HG02610 (cell line): ENCODE results near the gene ASTN2.

Experiments used
- ATAC-seq: cut with Tn5 transposase; IDR thresholded peaks from one replicate; pipeline ENCODE4 v1.9.1; 2021; ENCODE audit warnings: mild to moderate bottlenecking, moderate library complexity; ENCODE audit not compliant: unreplicated experiment

Gene ASTN2

DNA sequence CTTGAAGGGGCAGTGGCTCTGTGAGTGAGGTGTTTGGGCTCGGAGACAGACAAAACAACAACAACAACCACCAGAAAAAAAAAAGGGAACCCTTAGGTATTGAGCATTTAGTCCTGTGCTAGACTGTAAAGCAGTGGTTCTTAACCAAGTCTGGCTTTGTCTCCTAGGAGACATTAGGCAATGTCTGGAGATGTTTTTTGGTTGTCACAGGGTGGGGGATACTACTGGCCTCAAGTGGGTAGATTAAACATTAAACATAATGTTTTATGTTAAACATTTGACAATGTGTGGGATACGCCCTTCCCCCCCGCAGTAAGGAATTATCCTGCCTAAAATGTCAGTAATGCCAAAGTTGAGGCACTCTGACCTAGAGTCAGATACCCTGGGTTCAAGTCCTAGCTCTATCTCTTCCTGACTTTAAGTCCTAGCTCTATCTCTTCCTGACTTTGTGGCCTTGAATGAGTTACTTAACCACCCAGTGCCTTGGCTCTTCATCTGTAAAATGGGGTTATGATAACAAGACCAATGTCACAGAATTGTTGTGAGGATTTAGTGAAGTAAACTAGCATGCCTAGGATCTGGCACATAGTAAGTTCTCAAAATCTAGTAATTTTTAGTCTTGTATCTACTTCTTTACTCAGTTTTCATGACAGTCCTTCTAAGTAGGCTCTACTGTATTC, 725.9 kb downstream of the ASTN2 start:
- no peak for ATAC-seq

DNA sequence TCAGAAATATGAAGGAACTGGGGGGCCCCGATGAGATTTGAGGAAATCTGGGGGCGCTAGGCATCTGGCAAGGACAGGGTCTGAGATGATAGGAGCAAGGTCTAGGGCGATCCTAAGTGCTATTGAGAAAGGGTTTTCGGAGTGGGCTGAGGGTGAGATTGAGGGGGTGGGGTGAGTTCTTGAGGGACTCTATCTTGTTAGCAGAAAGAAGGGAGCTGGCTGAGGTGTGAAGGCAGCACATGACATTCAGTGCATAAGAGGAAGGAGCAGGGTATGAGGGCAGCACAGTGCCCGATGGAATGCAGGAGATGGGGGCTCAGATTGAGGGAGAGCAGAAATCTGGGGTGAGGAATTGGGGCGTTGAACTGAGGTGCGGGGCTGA, 727.1 kb downstream of the ASTN2 start:
- ATAC-seq, result no peak

DNA sequence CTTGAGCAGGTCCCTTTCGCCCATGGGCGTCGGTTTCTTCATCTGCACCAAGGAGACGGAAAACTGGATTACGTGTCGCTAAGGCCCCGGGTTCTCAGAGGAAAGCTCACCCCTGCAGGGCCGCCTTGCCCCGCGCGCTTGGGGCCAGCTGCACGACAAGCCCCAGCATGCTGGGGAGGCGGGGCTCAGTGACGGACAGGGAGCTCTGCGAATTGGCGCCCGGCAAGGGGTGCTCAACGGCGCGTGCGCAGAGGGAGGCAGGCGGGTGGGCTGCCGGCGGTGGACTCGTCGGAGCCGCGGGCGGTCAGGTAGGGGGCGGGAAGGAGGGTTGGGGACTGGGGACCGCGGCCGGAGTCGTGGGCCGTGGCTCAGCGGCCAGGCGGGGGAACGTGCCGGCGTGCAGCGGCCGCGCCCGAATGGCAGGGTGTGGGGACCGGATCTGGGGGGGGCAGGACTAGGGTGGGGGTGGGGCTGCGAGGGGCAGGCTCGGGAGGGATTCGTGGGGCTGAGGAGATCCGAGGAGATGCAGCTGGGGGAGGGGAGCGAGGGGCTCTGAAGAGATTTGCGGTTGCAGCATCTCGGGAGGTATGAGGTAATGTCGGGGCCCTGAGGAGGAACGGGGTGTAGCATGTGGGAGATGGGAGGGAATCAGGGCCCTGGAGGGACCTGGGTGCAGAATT, 727.6 kb downstream of the ASTN2 start, which contains the start of gene TRIM32:
TRIM32 (plus strand) TSS at position 232 of the 680 bp plus-strand sequence. CDS start 10,438 bp downstream, outside the sequence.
- peak; percentile 100 for ATAC-seq

DNA sequence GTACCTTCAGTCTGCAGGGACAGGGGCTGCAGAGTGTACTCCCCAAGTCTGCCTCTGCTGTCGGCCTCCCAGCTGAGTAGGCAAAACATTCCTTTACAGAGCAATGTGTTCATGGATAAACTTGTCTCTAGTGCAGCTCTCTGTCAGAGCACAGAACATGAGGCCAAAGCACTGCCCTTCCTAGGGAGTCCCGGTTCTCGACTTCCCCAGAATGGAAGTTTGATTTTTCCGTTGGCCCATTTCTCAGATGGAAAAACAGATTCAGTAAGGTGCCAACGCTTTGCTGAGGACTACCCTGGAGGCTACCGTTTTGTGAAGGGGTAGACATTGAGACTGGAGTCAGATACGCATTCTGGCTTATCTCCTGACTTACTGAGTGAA, 728.2 kb downstream of the ASTN2 start:
- ATAC-seq, result peak; percentile 30

DNA sequence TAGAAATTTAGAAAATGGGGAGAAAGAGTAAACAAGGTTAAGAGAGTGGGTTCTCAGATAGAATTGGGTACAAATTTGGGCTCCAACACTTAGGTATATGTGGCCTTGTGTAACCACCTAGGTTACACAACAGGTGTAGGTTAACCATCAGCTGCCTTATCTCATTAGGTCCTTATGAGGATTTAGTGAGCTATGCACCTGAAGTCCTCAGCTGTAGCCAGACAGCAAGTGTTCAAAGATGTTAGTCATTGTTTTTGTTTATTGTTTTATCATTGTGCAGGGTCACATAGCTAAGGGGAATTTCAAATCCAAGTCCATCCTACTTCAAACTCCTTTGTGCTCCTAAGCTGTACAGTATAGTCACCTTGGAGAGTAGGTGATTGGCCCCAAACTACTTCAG, 728.7 kb downstream of the ASTN2 start:
- no peak for ATAC-seq

DNA sequence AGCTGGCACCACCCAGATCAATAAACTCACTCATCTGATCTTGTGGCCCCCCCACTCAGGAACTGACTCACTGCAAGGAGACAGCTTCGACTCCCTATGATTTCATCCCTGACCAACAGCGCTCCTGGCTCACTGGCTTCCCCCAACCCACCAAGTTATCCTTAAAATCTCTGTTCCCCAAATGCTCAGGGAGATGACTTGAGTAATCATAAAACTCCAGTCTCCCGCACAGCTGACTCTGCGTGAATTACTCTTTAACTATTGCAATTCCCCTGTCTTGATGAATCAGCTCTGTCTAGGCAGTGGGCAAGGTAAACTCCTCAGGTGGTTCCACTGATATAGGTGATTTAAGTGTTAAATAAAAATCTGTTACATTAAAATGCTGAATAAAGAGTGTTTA, 729.7 kb downstream of the ASTN2 start:
- no peak for ATAC-seq

DNA sequence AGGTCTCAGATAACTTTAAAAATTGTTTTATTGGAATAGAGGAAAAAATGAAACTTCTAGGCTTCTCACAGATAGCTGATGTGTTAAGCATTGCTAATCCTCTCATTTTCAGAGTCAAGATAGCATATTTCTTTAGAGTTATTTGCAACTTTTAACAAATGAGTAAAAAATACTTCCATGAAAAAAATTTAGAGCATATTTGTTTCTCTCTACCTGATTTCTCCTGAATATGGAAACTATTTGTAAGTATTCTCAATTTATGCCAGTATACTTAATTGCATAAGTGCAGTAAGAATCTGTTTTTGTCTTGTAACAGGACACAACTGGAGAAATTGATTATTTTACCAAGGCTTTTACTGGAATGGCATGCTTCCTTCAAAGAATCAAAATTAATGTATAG, 731.3 kb downstream of the ASTN2 start:
- no peak for ATAC-seq

DNA sequence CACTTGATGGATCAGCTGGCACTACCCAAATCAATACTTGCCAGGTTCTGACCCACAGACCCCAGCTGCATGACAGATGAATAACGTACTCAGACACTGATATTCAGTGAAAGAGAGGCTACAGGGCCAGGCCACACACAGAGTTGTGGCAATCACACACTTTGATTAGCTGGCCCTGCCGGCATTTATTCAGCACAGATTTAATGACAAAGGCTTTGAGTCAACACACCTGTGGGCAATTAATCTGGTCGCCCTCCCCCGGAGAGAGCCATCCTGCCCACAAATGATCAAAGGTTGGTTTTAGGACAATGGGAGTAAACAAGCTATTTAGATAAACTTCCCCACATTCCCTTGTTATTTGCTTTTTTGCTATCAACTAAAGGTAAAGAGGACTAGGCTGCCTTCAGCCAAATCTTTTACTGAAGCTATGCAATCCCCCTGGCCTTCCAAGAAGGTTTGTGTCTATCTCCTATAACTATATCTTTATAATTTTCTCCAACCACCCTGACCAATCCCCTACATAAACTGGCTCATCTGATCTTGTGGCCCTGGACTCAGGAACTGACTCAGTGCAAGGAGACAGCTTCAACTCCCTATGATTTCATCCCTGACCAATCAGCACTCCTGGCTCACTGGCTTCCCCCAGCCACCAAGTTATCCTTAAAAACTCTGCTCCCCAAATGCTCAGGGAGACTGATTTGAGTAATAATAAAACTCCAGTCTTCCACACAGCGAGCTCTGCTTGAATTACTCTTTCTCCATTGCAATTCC, 740.5 kb downstream of the ASTN2 start:
- ATAC-seq, result no peak

DNA sequence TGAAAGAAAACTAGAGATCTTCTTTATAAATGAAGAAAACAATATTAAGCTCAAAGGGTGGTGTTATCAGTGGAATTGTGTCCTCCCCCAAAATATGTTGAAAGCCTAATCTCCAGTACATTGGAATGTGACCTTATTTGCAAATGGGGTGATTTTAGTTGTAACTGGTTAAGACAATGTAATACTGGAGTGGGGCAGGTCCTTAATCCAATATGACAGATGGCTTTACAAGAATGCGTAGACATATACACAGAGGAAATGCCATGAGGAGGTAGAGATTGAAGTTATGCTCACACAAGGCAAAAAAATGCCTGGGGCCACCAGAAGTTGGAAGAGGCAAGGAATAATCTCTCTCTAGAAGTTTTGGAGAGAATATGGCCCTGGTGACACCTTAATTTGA, 741.5 kb downstream of the ASTN2 start:
- ATAC-seq, result no peak

DNA sequence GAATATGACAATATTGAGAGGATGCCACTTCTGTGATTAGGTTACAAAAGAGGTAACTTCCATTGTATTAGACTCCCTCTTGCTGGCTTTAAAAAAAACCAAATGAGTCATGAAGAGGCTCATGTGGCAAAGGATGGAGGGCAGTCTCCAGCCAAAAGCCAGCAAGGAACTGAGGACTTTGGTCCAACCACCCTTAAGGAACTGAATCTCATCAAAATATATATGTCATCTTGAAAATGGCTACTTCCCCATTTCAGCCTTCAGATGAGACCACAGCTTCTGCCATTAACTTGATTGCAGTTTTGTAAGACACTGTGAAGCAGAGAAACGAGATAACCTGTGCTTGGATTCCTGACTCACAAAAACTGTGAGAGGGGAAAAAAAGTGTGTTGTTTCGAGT, 743.3 kb downstream of the ASTN2 start:
- peak; percentile 63 for ATAC-seq

DNA sequence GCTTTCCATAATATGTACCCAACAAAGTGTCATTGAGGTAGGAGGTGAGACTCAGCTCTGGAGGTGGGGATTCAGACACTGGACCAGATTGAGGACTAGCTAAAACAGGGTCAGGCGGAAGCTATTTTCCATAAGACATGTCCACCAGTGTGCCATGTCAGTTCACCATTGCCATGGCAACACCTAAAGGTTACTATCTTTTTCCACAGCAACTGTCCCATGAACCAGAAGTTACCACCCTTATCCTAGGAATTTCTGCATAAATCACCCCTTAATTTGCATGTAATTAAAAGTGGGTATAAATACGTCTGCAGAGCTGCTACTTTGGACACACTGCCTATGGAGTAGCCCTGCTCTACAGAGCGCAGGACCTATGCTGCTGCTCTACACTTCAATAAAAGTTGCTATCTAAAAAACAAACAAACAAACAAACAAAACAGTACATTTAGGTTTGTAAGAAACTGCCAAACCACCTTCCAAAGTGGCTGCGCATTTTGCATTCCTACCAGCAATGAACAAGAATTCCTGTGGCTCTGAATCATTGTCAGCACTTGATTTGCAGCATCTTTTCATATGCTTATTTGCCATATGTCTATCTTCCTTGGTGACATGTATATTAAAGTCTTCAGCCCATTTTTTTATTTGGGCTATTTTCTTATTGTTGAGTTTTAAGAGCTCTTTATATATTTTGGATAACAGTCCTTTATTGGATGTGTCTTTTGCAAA, 745.7 kb downstream of the ASTN2 start:
- ATAC-seq, result no peak

DNA sequence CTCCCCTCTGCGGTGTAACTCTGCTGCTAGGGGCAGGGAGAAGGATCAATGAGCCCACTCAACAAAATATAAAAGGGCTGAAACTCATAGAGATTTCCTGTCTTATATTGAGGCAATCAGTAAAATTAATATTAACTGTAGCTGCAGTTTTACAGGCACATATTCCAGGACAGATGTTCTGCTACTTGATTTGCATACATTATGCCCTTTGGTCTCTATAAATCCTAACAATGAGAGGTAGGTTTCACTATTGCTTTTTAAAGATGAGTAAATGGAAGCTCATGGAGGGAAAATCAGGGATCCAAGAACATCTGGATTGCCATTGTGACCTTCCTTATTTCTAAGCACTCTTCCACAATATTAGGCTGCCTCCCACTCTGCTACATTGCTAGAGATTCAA, 751.3 kb downstream of the ASTN2 start:
- no peak for ATAC-seq

DNA sequence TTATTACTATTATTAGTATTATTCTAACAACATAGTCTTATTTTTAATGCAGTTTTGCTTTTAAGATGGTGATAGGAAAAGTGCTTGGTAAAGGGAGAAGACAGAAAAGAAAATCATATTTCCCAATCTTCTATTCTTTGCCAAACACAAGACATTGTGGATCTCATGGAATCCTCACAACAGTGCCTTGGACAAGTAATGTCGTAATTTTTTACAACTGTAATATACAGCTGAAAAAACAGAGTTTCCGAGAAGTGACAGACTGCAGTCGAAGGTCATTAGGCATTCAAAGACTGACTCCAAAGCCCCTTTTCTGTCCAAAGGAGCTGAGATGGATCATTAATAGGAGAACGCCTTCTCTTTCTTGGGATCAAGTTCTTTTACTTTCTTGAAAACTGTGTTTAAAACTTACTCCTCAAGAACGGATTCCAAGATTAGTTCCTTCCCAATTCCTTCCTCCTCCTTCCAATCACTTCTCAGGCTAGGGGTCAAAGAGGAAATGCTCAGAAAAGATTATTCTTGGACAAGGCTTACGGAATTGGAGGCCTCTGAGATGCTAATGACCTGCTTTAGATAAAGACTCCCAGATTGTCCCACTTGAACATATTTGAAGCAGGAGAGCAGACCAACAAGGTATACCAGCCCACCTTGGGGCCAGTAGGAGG, 752.1 kb downstream of the ASTN2 start:
- no peak for ATAC-seq

DNA sequence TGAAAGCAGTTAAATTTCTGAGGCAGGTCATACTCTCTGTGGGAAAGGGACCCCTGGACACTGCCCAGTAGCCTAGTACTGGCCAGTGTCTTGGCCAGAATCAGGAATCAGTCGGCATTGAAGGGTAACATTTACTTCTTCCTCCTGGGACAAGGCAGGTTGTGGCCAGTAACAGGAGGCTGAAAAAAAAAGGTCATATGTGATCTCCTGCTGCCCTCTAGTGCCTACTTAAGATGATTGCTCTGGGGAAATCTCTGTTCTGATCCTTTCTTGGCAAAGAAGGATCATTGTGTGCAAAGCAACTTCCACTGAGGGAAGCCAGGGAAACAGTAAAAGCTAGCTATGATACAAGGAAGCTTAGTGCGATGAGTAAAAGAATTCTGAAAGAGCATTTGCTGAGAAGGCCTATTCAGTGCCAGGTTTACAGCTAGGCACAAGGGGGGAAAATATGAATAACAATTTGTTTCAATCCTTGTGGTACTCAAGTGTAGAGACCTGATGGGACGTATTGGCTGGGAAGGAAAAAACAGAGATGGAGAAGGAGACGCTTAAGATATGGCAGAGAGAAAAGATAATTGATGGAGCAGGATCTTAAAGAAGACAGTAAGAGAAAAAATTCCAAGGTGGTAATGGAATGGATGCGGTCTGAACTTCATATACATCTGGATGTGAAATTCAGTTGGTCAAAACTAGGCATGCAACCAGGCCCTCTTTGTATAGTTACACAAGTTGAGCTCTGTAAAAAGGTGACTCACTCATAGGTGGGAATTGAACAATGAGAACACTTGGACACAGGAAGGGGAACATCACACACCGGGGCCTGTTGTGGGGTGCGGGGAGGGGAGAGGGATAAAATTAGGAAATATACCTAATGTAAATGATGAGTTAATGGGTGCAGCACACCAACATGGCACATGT, 753.6 kb downstream of the ASTN2 start:
- peak; percentile 82 for ATAC-seq

DNA sequence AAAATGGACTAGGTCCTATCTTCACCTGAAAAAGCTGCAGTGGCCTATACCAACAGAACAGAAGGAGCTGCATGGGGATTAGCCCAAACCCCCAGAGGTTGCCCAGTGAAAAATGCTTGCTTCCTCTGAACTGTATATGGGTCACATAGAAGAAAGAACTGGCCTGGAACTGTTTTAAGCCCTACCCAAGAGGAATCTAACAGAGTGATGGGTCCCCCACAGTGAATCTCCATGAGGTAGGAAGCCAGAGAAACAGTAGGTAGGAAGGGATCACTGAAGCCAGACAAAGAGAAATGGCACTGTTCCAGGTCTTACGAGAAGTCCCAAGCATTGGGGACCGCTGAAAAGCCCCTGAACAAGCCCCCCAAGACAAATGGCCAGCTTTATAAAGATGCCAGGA, 756.6 kb downstream of the ASTN2 start:
- no peak for ATAC-seq

DNA sequence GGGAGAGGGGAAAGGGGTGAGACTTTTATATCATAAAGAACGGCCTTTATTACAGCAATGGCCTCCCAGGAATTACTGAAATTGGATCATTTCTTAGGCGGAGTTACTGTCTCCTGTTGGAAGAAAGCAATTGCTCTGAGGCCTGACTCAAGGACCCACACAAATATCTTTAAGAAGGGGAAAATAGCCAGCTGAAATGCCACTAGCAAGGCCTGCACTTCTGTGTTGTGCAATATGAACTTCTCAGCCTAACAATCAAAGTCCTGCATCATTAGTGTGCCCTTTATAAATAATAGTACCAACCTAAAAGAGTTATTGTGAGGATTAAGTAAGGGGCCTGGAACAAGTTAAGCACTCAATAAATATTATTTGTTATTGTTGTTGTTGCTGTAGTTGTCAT, 757.9 kb downstream of the ASTN2 start:
- ATAC-seq, result no peak

DNA sequence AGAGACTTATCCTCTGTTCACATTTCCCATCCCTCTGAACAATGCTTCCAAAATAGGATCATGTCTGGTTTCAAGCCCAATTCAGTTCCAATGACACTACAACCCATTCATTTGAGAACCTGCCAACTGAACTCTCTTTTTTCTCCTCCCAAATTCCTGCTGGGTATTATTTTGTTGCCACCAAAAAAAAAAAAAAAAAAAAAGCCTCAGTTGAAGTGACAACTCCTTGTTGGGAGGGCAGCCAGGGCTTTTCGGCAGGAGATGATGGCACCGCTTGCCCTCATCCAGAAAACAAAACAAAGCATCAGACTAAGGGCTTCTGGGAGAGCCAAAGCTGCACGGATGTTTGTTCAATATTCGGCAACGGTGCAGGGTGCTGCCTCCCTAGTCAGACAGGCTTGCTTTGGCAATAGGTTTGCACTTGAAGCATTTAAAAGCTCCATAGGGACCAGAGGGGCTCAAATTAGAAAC, 758.3 kb downstream of the ASTN2 start:
- no peak for ATAC-seq

DNA sequence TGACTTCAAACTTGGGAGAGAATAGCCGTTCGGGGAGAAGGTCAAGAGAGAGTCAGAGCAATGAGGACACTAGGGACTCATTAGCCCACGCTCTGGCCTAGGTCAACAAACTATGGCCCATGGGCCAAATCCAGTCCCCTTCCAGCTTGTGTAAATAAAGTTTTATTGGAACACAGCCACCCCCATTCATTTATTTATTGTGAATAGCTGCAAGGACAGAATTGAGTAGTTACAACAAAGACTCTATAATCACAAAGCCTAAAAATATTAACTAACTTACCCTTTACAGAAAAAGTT, 760.9 kb downstream of the ASTN2 start:
- no peak for ATAC-seq

DNA sequence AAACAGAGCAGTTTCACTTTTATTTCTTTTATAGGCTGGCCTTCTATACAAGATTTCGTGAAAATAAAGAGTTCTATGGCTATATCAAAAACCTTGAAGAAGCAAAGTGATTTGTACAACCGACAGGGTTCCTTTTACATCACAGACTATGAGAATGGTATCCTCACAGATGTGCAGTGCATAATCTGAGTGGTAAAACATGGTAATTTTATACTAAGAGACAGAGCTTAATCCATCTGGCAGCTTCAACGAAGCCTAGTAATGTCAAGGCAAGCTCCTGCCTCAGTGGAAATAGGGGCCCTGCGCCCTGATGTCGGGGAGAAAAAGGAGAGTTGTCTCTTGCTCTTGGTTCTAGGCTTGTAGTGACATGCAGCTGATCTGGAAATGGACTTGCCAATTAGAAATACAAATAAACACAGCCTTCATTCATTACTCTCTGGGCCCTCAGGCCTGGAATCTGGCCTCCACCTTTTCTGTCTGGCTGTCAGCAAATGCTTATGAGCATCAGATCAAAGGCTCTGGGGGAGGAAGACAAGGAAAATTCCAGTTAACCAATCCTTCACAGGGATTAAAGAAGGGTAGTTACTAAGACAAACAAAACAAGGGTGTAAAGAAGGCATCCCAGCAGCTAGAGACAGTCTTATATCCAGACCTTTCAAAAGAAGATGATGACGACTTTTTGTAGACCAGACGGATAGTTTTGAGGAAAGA, 761.4 kb downstream of the ASTN2 start:
- ATAC-seq, result no peak
